LoVo (cell line): ENCODE results near the gene TAOK3.
"Not testable (repeated sequence)": the region's sequence is repeated elsewhere in the genome, so short reads cannot be mapped to it uniquely, and the experiment has no call there.

ENCODE experiments used
- DNase-seq: peaks from one replicate; pipeline ENCODE4 v3.0.0-alpha.2; 2016; ENCODE audit warnings: low spot score

The TAOK3 gene

DNA sequence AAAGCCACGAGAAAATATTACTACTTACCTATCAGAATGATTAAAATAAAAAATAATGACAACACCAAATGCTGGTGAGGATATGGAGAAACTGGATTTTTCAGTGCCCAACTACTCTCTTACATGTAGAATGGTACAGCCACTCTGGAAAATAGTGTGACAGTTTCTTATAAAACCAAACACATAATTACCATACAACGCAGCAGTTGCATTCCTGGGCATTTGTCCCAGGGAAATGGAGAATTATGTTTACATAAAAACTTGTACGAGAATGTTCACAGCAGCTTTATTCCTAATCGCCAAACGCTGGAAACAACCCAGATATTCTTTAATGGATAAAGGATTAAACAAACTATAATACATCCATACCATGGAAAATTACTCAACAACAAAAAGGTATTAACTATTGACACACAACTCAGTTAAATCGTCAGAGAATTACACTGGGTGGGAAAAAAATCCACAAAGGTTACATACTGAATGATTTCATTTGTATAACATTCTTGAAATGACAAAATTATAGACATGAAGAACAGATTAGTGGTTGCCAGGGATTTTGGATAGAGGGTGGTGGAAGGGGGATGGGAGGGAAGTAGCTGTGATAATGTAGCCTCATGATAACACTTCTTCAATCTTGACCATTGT is 35.4 kb downstream of the TAOK3 start:
- DNase-seq = no peak

DNA sequence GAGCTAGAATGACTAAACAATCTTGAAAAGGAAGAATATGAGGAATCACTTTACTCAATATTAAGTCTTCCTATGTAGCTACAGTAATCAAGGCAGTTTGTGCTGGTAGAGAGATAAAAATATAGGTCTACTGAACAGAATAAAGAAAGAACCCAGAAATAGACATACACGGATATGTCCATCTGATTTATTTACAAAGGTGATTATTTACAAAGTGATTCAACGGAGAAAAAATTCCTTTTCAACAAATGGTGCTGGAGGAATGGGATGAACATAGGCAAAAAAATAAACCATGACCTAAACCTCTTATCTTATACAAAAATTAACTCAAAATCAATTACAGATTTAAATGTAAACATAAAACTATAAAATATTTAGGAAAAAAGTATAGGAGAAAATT is 36.6 kb downstream of the TAOK3 start:
- no peak for DNase-seq

DNA sequence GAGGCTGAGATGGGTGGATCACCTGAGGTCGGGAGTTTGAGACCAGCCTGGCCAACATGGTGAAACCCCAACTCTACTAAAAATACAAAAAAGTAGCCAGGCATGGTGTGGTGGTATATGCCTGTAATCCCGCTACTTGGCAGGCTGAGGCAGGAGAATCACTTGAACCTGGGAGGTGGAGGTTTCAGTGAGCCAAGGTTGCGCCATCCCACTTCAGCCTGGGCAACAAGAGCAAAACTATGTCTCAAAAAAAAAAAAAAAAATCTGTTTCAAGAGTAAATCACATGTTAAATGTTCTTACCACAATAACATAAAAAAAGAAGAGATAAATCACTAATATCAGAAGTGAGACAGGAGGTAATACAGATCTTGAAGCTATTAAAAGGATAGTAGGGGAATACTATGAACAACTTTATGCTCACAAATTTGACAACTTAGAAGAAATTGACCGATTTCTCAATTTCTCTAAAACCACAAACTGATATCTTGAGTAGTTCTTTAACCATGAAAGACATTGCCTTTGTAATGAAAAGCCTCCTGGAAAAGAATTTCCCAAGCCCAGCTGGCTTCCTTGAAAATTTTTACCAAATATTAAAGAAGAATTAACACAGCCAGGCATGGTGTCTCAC is 37.7 kb downstream of the TAOK3 start:
- DNase-seq = no peak

DNA sequence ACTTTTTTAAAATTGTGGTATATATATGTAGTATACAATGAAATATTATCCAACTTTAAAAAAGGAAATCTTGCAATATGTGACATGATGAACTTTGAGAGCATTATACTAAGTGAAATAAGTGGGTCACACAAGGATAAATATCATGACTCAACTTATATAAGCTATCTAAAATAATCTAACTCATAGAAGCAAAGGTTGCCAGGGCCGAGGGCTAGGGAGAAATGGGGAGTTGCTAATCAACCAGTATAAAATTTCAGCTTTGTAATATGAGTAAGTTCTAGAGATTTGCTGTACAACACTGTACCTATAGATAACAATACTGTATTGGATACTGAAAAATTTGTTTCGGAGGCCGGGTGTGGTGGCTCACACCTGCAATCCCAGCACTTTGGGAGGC is 38.5 kb downstream of the TAOK3 start:
- DNase-seq = no peak

DNA sequence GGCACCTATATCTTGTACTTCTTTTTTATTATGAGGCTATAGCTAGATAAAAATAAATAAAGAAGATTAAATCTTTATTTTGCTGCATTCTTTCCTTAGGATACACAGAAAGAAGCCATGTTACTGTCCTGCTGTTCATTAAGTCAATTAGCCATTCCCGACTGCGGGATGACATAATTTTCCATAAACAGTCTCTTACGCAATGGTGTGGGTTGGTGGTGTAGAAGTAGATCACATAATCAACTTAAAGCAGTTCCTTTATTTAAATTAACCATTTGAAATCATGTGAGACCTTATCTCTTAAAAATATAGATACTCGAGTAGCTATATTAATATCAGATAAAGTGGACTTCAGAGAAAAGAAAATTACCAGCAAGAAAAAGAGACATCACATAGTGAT is 40.2 kb downstream of the TAOK3 start:
- DNase-seq = no peak

DNA sequence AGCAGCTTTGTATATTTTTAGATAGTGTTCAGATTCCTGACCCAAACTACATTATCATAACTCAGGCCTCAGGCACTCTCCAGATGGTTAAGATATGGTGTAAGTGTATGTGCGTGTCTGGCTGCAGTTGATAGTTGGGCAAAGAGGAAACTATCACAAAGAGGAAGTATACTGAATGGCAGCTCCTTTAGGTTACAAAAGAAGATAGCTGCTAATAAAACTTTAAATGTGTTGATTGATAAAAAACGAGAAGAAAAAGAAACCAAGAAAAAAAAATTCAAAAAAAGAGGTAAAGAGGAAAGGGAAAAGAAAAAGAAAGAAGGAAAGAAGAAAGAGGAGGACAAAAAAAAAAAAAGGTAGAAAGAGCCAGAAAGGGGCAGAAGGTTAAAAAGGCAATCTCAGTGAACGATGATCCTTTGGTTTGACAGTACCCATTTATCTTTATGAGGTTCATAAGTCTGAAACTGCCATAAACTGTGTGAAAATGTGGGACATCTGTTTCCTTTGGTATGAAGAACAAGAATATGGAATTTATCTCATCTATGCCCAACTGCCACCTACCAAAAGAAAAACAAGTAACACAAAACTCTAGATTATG is 42.2 kb downstream of the TAOK3 start:
- DNase-seq = peak; percentile 34

DNA sequence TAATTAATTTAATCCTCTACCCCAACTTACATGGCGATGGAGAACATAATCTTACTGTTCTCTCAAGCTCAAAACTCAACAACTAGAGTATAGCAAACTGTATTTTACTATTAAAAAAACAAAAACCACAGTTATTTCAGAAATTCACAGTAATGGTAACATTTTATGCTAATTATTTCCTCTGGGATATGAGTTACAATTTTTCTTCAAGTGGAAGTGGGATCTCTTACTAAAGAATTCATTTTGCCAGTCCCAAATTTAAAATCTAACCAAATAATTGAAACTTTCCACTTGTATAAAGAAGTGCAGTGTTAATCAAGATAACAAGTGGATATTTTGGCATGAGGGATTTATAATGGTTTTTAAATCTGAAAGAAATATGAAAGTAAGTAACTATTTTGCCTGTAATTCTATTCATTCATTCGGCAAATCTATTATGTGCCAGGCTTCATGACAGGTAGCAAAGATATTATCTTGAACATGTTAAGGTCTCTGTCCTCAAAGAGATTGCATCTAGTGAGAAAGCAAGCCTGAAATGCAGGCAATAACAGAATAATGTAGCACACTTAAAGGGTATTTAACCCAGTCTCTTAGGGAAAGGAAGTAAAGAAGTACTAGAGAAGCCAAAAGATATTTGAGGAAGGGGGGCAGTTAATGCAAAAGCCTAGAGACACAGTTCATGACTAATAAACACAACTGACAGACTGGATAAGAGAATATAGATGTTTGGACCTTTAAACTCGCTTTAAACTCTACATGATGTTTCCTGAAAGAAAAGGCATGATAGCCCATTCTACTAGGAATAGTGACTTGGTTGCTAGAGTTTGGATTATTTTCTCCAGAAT is 44.0 kb downstream of the TAOK3 start:
- DNase-seq = no peak

DNA sequence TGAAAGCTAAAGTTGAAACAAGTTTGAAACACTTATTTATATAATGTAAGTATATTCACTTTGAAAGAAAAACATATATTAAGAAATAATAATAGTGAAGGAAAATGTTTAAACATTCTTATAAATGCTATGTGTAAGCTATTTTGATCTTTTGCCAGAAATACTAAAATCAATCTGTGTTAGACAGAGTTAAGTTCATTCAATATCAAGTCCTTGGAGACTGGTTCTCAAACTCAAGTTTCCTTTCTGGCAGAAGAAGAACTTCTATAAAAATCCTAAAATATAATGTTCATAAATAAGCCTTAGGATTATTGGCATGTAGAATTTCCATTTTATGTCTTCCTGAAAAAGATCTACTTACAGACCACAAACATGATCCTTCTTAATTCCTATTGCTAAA is 45.3 kb downstream of the TAOK3 start:
- DNase-seq = no peak

DNA sequence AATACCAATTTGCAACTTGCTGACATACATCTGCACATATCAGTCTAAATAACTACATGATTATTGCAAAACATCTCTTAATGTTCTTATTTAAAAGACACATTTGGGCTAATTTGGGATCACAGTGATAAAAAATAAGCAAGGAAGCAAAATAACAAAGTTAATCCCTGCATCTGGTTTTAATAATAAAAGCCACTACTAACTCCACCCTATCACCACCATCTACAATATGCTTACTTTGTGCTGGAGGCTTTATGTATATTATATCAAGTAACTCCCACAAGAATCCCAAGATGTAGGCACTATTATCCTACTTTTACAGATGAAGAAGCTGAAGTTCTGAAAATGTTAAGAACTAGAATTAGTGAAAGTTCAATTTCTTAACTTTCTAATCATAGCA is 45.7 kb downstream of the TAOK3 start:
- no peak for DNase-seq

DNA sequence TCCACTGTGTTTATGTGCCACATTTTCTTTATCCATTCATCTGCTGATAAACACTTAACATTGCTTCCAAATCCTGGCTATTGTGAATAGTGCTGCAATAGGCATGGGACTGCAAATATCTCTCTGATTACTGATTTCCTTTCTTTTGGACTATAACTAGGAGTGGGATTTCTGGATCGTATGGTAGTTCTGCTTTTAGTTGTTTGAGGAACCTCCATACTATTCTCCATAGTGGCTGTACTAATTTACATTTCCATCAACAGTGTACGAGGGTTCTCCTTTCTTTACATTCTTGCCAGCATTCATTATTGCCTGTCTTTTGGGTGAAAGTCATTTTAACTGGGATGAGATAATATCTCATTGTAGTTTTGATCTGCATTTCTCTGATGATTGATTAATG is 47.6 kb downstream of the TAOK3 start:
- DNase-seq = no peak

DNA sequence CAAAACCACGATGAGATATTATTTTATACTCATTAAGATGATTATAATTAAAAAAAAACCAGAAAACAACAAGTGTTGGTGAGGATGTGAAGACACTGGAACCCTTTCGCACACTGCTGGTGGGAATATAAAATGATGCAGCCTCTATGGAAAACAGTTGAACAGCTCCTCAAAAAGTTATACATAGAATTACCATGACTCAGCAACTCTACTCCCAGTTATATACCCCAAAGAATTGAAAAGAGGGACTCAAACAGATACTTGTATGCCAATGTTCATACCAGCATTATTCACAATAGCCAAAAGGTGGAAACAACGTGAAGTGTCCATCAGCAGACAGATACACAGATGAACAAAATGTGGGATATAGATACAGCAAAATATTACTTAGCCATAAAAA is 53.1 kb downstream of the TAOK3 start:
- no peak for DNase-seq

DNA sequence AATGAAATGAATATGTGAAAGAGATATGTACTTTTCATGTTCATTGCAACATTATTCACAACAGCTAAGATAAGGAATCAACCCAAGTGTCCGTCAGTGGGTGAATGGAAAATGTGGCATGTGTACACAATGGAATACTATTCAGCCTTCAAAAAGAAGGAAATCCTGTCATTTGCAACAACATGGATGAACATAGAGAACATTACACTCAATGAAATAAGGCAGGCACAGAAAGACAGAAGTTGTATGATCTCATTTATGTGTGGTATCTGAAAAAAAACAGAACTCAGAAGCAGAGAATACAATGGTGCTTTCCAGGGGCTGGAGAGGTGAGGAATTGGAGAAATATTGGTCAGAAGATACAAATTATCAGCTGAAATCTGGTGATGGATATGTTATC is 54.0 kb downstream of the TAOK3 start:
- no peak for DNase-seq

DNA sequence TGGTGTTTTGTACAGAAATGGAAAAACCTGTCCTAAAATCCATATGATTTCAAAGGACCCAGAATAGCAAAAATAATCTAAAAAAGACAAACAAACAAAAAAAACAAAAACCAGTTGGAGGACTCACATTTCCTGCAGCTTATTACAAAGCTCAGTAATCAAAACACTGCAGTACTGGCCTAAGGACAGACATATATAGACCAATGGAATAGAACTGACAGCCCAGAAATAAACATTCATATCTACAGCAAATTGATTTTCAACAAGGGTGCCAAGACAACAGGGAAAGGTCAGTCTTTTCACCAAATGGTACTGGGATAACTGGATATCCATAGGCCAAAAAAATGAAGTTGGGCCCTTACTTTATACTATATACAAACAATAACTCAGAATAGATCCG is 55.0 kb downstream of the TAOK3 start:
- DNase-seq = no peak

DNA sequence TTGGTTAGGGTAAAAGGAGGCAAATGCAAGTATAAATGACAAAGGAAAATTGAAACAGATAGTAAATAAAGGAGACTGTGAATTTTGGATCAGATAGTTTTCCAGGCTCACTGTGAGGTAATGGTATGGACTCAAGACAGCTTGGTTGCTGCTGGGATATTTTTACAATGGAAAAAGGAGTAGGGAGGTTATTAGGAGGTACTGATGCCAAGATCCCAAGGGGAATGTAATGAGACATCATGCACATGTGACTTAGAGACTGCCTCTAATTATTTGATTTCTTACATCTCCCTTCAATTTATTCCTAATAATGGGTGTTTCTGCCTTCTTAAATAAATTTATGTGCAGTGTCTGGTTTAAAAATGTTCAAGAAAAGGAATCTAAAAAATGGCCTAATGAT is 56.9 kb downstream of the TAOK3 start:
- DNase-seq = no peak

DNA sequence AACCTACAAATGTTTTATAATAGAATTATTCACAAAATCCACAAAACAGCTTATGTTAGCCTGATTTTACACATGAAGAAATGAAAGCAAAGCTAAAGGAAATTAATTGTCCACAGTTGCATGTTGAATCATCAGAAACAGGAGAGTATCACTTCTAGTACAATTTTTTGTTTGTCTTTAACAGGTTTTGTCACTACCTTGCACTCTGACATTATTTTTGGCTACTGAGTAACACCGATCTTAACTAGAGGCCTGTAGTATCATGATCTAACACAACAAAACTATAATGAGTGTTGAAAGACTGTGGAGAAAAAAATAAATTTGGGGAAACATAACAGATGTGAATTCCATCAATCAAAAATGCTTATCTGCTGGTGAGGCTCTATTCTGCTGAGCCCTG is 60.1 kb downstream of the TAOK3 start:
- DNase-seq = no peak

DNA sequence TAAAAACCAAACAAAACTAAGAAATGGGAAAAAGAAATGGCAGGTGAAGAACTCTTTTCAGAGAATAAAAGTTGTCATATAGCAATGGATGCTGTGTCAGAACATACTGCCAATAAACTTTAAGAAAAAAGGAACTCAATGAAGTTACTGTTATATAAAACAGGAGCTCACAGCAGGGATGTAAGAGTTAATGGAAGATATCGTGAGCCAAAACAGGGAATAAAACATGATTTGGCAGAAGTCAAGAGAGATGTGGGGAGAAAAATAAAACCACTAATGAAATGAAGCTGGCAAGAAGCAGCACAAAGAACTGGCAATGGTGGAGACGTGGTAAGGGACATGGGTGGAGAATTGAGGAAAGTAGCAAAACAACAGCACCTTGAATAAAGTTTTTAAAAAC is 61.0 kb downstream of the TAOK3 start:
- DNase-seq = no peak

DNA sequence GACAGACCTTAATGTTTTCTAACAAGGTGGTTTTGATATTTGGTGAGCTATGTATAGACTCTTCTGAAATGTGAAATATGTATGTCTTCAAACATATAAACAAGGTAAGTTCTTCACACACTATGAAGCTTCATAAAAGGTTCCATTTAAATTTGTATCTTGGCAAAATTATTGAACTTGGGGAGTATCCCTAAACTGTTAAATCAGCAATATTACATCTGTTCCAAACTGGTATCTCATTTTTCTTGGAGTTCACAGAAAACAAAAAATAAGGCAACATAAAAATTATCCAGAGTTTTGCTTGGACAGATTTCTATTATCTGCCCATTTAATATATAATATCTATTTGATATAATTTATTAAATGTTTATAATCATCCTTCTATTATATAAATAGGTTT is 62.4 kb downstream of the TAOK3 start:
- no peak for DNase-seq

DNA sequence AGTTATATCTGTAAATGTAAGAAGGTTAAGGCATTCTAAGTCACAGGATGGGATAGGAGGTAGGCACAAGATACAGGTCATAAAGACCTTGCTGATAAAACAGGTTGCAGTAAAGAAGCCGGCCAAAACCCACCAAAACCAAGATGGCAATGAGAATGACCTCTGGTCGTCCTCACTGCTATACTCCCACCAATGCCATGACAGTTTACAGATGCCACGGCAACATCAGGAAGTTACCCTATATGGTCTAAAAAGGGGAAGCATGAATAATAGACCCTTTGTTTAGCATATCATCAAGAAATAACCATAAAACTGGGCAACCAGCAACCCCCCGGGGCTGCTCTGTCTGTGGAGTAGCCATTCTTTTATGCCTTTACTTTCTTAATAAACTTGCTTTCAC is 64.7 kb downstream of the TAOK3 start:
- DNase-seq = not testable (repeated sequence)

DNA sequence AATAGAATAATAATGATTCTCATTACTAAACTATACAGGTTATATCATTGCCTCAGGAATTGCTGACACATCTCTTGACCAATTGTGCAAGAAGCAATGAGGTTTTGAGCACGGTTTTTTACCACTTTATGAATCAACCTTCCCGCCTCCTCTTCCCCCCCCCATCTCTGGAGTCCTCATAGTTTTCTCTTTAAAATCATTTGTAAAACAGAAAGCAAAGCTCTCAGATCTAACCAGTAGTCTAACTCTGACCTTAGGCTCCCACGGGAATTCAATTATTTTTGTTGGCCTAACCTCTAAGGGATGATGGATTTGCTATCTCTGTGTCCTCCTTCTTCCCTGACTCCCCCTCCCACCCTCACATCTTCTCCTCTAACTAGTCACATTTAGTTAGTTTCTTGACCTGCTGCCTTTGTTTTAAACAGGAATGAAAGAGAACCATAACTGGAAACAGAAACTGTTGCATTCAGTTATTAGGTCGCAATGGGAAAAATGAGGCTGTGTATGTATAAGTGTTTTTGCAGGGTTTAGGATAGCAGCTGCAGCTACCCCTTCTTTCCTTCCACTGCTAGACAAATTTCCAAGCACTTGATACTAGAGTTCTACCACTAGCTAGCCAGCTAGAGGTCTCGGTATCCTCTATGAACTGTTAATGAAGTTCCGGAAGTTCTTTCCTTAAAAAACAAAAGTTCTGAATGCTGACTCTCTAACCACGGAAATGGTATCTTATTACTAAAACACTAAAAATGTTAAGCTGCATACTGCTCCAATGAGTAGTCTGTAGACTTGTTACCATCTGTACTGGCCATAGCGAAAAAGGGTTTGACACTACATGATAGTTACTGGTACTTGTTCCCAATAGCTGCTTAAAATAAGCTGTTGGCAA is 65.4 kb downstream of the TAOK3 start:
- no peak for DNase-seq

DNA sequence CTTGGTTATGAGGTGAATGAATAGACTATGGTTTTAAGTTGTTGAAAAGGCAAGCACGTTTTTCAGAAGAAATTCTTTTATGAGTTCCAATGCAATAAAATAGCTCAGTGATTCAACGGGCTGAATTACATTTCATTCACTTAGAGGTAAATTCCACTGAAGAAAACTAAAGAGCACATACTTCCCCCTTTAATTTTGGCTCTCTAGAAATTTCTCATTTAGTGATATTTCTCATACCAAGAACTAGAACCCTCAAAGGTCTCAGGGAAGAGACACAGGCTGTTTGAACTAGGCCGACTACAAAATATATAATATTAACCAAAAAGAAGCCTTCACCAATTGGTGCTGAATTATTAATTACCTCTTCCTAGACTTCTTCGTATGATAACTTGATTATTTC is 68.6 kb downstream of the TAOK3 start:
- no peak for DNase-seq

DNA sequence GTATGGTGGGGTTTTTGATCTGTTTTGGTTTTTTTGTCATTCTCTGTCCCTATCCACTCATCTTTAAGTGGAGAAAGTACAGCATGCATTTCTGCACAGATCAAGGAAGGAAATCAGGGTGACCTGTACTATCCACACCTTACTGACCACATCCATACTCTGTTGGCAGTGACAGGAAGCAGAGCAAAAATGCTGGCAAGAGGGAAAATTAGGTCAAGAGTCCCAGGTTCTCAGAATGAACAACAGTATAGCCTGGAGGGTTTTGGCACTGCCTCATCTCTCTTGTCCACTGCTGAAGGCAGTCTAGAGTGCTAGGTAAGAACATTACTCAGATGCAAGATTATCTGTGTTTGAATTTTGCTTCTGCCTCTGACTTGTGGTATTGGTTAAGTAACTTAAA is 70.7 kb downstream of the TAOK3 start:
- DNase-seq = peak; percentile 28
